ENCODE measurements around the gene CTNND2. TPM values are rescaled to one million over a fixed set of nuclear protein-coding genes. Genes with fewer than 3 reads are reported as not detected.

The CTNND2 gene
- polyA plus RNA-seq, 1 experiment, result not detected

- POLR2A ChIA-PET, result no interaction called here
- Histone ChIP-seq H3K9me3 (ENCODE audit: control insufficient read depth, insufficient read depth, low read length) (no peaks in the 10 kb centered on the region), H3K4me3 (ENCODE audit: low read depth, low read length) (no peak overlapping the region), H3K27me3 (ENCODE audit: control insufficient read depth, insufficient read depth, low read length) (no peaks in the 10 kb centered on the region), H3K27ac (ENCODE audit: low read depth, low read length) (no peak overlapping the region)
- DNase-seq (ENCODE audit: low read depth, low spot score), result no peak
- no peak for TF ChIP-seq CTCF (IDR thresholded peaks at IDR 0.05; ENCODE audit: low read depth, low read length)
- CTCF ChIA-PET, result no interaction called here
Measured at GRCh38 chr5:11277323-11277722, 626.9 kb downstream of the CTNND2 start.

GRCh38 chr5:11273180-11273903, 630.9 kb downstream of the CTNND2 start:
- Histone ChIP-seq H3K27ac (ENCODE audit: low read depth, low read length) (no peak overlapping the region), H3K27me3 (ENCODE audit: control insufficient read depth, insufficient read depth, low read length) (no peaks in the 10 kb centered on the region), H3K9me3 (ENCODE audit: control insufficient read depth, insufficient read depth, low read length) (no peaks in the 10 kb centered on the region), H3K4me3 (ENCODE audit: low read depth, low read length) (no peak overlapping the region)
- POLR2A ChIA-PET, result no interaction called here
- no peak for TF ChIP-seq CTCF (IDR thresholded peaks at IDR 0.05; ENCODE audit: low read depth, low read length)
- no peak for DNase-seq (ENCODE audit: low read depth, low spot score)
- CTCF ChIA-PET, result no interaction called here

- Histone ChIP-seq H3K4me3 (ENCODE audit: low read depth, low read length) (no peak overlapping the region), H3K27me3 (ENCODE audit: control insufficient read depth, insufficient read depth, low read length) (no peaks in the 10 kb centered on the region), H3K27ac (ENCODE audit: low read depth, low read length) (no peak overlapping the region), H3K9me3 (ENCODE audit: control insufficient read depth, insufficient read depth, low read length) (no peaks in the 10 kb centered on the region)
- no peak for DNase-seq (ENCODE audit: low read depth, low spot score)
- ChIA-PET POLR2A (no interaction called here), CTCF (no interaction called here)
- no peak for TF ChIP-seq CTCF (IDR thresholded peaks at IDR 0.05; ENCODE audit: low read depth, low read length)
Measured at GRCh38 chr5:11269515-11269914, 634.7 kb downstream of the CTNND2 start.

GRCh38 chr5:11268891-11269290, 635.4 kb downstream of the CTNND2 start:
- no peaks in the 10 kb centered on the region for H3K9me3 ChIP-seq (ENCODE audit: control insufficient read depth, insufficient read depth, low read length)
- no peaks in the 10 kb centered on the region for H3K27me3 ChIP-seq (ENCODE audit: control insufficient read depth, insufficient read depth, low read length)
- ChIA-PET POLR2A (no interaction called here), CTCF (no interaction called here)
- H3K4me3 ChIP-seq (ENCODE audit: low read depth, low read length), result no peak overlapping the region
- DNase-seq (ENCODE audit: low read depth, low spot score), result no peak
- TF ChIP-seq CTCF (IDR thresholded peaks at IDR 0.05; ENCODE audit: low read depth, low read length), result no peak
- H3K27ac ChIP-seq (ENCODE audit: low read depth, low read length), result no peak overlapping the region

- CTCF ChIA-PET, result interaction anchor here (1.3 kb wide), 1 partner anchor 571 kb away, joined by 3 read pairs; no protein-coding TSS in a partner anchor
Measured at GRCh38 chr5:11266331-11266730, 637.9 kb downstream of the CTNND2 start.

More at GRCh38 chr5:11266331-11266730, 637.9 kb downstream of the CTNND2 start:
- DNase-seq (ENCODE audit: low read depth, low spot score), result no peak
- TF ChIP-seq CTCF (IDR thresholded peaks at IDR 0.05; ENCODE audit: low read depth, low read length), result no peak
- POLR2A ChIA-PET, result no interaction called here
- H3K27ac ChIP-seq (ENCODE audit: low read depth, low read length), result no peak overlapping the region
- no peaks in the 10 kb centered on the region for H3K27me3 ChIP-seq (ENCODE audit: control insufficient read depth, insufficient read depth, low read length)
- H3K4me3 ChIP-seq (ENCODE audit: low read depth, low read length), result no peak overlapping the region
- no peaks in the 10 kb centered on the region for H3K9me3 ChIP-seq (ENCODE audit: control insufficient read depth, insufficient read depth, low read length)
